ENCODE results near the gene ABCC5. TPM values are rescaled to one million over a fixed set of nuclear protein-coding genes. Genes with fewer than 3 reads are reported as not detected.
A peak's percentile ranks its signal among the peaks of the same experiment; 100 is the strongest.
"Not testable (repeated sequence)": the region's sequence is repeated elsewhere in the genome, so short reads cannot be mapped to it uniquely, and the experiment has no call there.

The ABCC5 gene
- polyA plus RNA-seq, 1 donor: 28.5 TPM

DNA sequence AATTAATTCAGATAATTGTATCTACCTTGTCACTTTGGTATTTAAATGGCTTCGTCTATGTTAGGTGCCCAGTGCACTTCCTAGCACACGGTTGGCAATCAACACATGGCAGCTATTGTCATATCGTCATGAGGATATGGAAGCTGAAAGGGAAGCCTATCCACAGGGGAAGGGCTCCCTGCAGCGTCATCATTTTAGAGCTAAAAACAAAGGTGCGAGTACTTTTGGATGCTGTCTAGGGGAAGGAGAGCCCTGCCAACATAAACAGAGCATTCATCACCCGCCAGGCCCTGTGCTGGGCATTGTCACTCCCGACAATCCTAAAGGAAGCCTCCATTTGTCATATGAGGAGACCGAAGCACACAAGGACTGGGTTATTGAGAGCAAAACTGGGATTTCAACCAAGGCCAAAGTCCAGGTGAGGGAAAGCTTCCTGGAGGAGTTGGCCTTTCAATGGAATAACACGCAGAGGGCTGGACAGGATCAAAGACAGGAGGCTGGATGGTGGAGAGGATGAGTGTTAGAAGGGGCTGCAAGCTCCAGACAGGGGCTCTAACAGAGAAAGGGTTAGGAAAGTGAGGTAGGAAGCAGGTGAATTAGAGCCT lies 125.0 kb downstream of the ABCC5 start:
- DNase-seq (ENCODE audit: low read depth): no peak

DNA sequence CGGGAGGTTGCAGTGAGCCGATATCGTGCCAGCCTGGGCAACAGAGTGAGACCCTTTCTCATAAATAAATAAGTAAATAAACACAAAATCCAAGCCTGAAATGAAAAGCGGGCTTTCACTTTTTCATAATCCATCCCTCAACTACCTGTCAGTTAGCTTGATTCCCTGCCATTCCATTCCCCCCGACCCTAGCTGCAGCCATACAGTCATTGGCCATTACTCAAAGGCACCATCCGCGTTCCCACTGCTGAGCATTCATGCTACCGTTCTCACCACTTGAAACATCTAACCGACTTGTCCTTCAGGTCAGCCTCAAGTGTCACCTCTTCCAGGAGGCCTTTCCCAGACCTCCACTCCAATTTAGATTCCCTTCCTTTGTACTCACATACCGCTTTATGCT lies 131.9 kb downstream of the ABCC5 start:
- DNase-seq (ENCODE audit: low read depth): no peak

DNA sequence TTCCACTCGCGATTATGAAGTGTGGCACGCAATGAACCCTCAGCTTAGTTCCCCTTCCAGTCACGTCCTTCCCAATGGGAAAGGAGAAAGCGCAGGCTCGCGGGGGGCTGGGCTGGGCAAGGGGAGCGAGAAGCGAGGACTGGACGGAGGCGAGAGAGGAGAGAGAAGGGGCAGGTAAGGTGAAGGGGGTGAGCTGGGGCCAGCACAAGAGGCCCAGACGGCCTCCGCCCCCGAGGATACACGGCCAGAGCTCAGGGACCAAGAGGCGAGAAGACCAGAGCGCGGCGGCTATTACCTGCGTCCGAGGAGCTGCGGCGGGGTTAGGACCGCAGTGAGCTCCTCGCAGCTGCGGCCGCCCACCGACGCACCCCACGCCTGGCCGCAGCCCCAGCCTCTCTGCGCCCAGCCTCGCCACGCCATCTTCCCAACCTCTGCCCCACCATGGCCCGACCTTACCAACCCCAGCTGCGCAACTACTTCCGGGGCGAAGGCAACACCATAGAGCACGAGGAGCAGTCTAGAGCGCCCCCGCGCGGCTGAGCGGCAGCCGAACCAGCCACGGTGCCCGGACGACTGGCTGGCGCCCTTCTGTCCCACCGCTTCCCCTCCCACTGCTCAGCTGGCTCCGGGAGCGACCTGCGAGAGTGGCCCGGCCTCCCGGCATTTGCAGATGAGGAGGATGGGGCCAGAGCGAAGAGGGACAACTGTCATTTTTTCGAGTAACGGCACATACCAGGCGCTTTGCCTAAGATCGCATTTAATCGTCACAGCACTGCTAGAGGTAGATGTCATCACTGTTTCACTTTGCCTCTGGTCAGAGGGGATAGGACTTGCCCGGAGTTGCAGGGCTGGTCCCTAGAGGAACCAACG lies 133.0 kb downstream of the ABCC5 start, which contains the start of gene PARL:
TSS of gene PARL (minus strand) at position 454 of the 870 bp plus-strand sequence. CDS start at position 420, 34 bp downstream.
- DNase-seq (ENCODE audit: low read depth): peak; percentile 66

DNA sequence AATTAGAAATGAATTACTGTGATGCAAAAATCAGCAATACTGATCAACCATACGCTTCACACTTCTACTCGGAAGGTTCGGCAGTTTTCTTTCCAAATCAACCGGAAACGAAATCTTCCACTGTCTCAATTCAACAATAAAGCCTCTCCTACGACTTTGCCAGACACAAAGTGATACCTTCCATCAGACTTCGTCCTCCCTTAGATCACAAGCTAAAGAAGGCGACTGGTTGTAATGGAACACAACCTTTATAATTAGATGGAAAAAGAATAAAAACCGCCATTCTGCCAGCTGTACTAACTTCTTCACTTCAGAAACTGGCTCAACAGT lies 133.6 kb downstream of the ABCC5 start:
- no peak for DNase-seq (ENCODE audit: low read depth)

DNA sequence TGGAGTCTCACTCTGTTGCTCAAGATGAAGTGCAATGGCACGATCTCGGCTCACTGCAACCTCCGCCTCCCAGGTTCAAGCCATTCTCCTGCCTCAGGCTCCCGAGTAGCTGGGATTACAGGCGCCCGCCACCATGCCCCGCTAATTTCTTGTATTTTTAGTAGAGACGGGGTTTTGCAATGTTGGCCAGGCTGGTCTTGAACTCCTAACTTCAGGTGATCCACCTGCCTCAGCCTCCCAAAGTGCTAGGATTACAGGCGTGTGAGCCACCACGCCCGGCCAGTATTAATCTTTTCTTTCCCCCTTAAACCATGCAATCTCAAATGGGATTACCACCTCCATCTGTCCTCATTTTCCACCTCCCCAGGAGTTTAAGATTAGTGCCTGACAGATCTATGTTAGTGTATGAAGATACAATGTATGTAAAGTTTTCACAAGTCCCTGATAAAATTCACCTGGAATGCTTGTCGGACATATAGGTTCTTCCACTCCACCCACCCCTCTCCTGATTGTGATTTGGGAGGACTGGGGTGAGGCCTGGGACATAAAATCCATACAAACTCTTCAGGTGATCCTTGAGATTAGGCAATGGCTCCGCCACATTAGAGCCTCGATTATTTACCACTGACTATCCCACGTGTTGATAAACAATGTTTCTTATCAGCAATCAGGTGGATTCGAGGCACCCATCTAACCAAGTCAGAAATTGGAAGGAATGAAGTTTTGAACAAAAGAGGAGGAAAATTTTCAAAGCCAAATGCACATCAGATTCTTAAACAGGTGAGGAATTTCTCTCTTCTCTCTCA lies 134.2 kb downstream of the ABCC5 start:
- no peak for DNase-seq (ENCODE audit: low read depth)

DNA sequence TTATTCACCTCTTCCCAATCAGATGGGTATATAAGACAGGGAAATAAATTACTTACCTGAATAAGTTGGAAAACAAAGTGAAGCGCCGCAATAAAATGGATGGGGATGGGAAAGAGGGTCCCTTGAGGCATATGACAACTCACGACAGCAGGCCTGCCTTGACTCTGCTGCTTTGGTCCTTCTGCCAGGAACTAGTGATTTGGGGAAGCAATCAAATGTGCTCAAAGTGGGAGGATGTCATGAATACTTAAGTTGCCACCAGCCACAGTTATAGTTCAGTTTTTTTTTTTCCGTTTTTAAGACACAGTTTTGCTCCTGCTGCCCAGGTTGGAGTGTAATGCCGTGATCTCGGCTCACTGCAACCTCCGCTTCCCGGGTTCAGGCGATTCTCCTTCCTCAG lies 137.6 kb downstream of the ABCC5 start:
- no peak for DNase-seq (ENCODE audit: low read depth)

DNA sequence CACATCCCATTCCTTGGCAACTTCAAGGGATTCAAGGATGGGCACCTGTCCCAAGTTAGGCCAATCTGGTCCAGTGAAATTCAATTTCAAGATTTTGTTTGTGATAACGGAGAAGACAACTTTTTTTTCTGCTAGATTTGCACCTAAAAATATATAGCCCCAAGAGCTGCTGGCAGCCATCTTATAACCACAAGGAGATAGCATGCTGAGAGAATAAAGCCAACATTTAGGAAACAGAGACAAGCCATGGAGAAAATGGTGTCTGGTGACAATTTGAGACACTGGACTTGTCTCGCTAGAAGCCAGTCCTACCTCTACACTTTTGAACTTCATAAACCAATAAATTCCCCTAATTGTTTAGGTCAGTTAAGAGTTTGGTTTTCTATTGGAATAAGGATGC lies 138.4 kb downstream of the ABCC5 start:
- DNase-seq (ENCODE audit: low read depth): no peak

DNA sequence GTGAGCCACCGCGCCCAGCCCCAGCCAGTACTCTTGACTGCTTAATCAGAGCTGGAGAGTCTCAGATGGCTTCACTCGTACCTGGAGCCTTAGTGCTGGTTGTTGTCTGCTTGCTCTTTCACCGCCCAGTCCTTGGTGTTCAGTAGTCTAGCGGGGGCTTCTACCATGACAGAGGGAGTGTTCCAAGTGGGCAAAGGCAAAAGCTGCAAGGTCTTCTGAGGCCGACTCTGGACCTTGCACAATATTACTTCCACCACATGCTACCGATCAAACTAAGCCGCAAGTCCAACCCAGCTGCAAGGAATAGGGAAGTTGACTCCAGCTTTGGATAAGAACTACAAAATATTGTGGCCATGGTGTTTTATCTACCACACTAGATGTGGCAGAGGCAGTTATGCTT lies 139.6 kb downstream of the ABCC5 start:
- DNase-seq (ENCODE audit: low read depth): no peak

DNA sequence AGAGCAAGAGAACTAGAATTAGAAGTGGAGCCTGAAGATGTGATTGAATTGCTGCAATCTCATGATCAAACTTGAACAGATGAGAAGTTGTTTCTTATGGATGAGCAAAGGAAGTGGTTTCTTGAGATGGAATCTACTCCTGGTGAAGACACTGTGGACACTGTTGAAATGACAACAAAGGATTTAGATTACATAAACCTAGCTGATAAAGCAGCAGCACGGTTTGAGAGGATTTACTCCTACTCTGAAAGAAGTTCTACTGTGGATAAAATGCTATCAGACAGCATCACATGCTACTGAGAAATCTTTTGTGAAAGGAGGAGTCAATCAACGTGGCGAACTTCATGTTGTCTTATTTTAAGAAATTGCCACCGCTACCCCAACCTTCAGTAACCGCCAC lies 140.5 kb downstream of the ABCC5 start:
- DNase-seq (ENCODE audit: low read depth): not testable (repeated sequence)

DNA sequence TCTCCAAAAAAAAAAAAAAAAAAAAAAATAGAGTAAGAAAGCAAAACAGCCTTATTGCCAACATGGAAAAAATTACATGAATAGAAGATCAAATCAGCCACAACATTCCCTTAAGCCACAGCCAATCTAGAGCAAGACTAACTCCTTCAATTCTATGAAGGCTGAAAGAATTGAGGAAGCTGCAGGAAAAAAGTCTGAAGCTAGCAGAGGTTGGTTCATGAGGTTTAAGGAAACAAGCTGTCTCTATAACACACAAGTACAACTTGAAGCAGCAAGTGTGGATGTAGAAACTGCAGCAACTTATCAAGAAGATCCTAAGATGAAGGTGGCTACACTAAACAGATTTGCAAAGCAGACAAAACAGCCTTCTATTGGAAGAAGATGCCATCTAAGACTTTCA lies 142.3 kb downstream of the ABCC5 start:
- DNase-seq (ENCODE audit: low read depth): no peak

DNA sequence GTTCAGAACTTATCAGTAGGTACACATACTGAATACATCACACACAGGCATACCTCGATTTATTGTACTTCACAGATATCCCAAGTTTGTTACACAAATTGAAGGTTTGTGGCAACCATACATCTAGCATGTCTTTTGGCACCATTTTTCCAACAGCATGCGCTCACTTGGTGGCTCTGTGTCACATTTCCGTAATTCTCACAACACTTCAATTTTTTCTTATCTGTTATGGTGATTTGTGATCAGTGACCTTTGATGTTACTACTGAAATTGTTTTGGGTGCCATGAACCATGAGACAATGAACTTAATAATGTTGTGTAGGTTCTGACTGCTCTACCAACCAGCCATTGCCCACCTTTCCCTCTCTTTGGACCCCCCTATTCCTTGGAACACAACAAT lies 143.8 kb downstream of the ABCC5 start:
- DNase-seq (ENCODE audit: low read depth): no peak

DNA sequence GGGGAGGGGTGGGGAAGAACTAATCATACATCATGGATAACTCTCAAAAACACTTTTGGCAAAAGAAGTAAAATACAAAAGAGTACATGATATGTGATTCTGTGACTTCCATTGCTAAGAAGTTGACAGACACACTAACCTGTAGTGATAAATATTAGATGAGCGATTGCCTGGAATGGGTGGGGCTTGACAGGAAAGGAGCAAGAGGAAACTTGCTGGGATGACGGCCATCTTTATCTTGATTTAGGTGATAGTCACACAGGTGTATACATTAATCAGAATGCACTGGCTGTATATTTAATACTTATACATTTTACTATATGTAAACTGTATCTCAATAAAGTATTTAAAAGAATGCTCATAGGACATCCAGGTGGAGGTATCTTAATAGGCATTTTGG lies 146.1 kb downstream of the ABCC5 start:
- DNase-seq (ENCODE audit: low read depth): no peak

DNA sequence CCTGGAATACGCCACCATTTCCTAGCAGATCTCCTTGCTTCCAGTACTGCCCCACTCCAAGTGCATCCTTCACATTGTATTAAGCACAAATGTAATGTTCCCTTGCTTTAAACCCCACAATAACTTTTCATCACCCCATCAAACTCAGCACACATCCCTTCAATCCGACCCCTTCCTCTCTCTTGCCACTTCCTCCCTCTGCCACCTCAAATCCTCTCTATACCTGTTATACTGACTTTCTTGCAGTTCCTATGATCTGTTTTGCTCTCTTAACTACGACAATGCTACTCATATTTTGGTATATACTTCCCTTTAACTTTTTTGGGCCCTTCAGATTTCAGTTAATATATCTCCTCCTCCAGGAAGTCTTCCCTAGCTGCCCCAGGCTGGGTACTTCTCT lies 147.1 kb downstream of the ABCC5 start:
- no peak for DNase-seq (ENCODE audit: low read depth)

Other genes with a start within 250 kb of the ABCC5 start
- gene MAP6D1, start 192.3 kb downstream of the ABCC5 start, polyA plus RNA-seq (ENCODE audit: insufficient read length): 41.3 TPM
- 32.7 TPM for gene PARL, start 133.0 kb downstream of the ABCC5 start, polyA plus RNA-seq (ENCODE audit: insufficient read length)
- not detected for gene HTR3D, start 13.9 kb upstream of the ABCC5 start, polyA plus RNA-seq (ENCODE audit: insufficient read length)
- not detected for gene HTR3C, start 35.2 kb upstream of the ABCC5 start, polyA plus RNA-seq (ENCODE audit: insufficient read length)
- gene HTR3E, start 79.2 kb upstream of the ABCC5 start, polyA plus RNA-seq (ENCODE audit: insufficient read length): not detected
- 36.4 TPM for gene EIF2B5, start 117.5 kb upstream of the ABCC5 start, polyA plus RNA-seq (ENCODE audit: insufficient read length)
- 85.7 TPM for gene DVL3, start 137.5 kb upstream of the ABCC5 start, polyA plus RNA-seq (ENCODE audit: insufficient read length)
- 177 TPM for gene AP2M1, start 157.0 kb upstream of the ABCC5 start, polyA plus RNA-seq (ENCODE audit: insufficient read length)
- 53.2 TPM for gene ABCF3, start 168.3 kb upstream of the ABCC5 start, polyA plus RNA-seq (ENCODE audit: insufficient read length)
- 0.40 TPM for gene VWA5B2, start 211.7 kb upstream of the ABCC5 start, polyA plus RNA-seq (ENCODE audit: insufficient read length)
- gene ALG3, start 231.1 kb upstream of the ABCC5 start, polyA plus RNA-seq (ENCODE audit: insufficient read length): 21.5 TPM
- 1.4 TPM for gene EEF1AKMT4, start 231.8 kb upstream of the ABCC5 start, polyA plus RNA-seq (ENCODE audit: insufficient read length)
- not detected for gene CAMK2N2, start 243.7 kb upstream of the ABCC5 start, polyA plus RNA-seq (ENCODE audit: insufficient read length)